HepG2 (cell line): ENCODE measurements around the gene NME2. TPM values are rescaled to one million over a fixed set of nuclear protein-coding genes. Genes with fewer than 3 reads are reported as not detected.

Experiments used
- CENPT ChIP-seq: sonication (generic); formaldehyde crosslinking; IDR thresholded peaks from 2 replicates; pipeline ENCODE4 v1.8.0; 2022; ENCODE audit warnings: low read depth, mild to moderate bottlenecking, moderate library complexity, missing genetic modification reagents
- DNMT3B ChIP-seq: conservative IDR thresholded peaks from 2 replicates; pipeline ENCODE4 v1.6.1; 2016; ENCODE audit warnings: missing biosample characterization, control low read depth
- DRAP1 ChIP-seq: IDR thresholded peaks from 2 replicates; pipeline ENCODE4 v1.6.1; 2016; ENCODE audit warnings: missing genetic modification reagents, missing compliant biosample characterization
- GLI4 ChIP-seq: sonication (generic); formaldehyde crosslinking; IDR thresholded peaks from 2 replicates; pipeline ENCODE4 v1.5.1; 2020; ENCODE audit warnings: missing genetic modification reagents, mild to moderate bottlenecking, moderate library complexity, borderline replicate concordance
- HNRNPK ChIP-seq: fragments of 200-400 bp; formaldehyde crosslinking; IDR thresholded peaks from 2 replicates; pipeline ENCODE4 v1.6.1; 2018; ENCODE audit warnings: low read length, low read depth, moderate library complexity, mild to moderate bottlenecking; ENCODE audit not compliant: poor library complexity, severe bottlenecking
- IKZF4 ChIP-seq: sonication (generic); formaldehyde crosslinking; IDR thresholded peaks from 2 replicates; pipeline ENCODE4 v1.5.1; 2020; ENCODE audit warnings: borderline replicate concordance, mild to moderate bottlenecking, low read depth, missing genetic modification reagents; ENCODE audit errors: not compliant biosample characterization
- MATR3 ChIP-seq: sonication (generic); formaldehyde crosslinking; IDR thresholded peaks from 2 replicates; pipeline ENCODE4 v1.4.0; 2020; ENCODE audit warnings: missing genetic modification reagents
- NCOR1 ChIP-seq: fragments of 200-600 bp; sonication (generic); IDR thresholded peaks from 2 replicates; pipeline ENCODE4 v1.7.0; 2017; ENCODE audit warnings: antibody characterized with exemption, low read length, borderline replicate concordance
- NPAS2 ChIP-seq: sonication (generic); formaldehyde crosslinking; IDR thresholded peaks from 2 replicates; pipeline ENCODE4 v1.8.0; 2022; ENCODE audit warnings: mild to moderate bottlenecking, missing genetic modification reagents, borderline replicate concordance
- REL ChIP-seq: sonication (generic); formaldehyde crosslinking; conservative IDR thresholded peaks from 2 replicates; pipeline ENCODE4 v1.8.0; 2022; ENCODE audit warnings: mild to moderate bottlenecking, missing genetic modification reagents, moderate library complexity
- SKIL ChIP-seq: sonication (generic); formaldehyde crosslinking; IDR thresholded peaks from 2 replicates; pipeline ENCODE4 v1.8.0; 2022; ENCODE audit warnings: missing genetic modification reagents, mild to moderate bottlenecking, moderate library complexity, borderline replicate concordance
- SMYD3 ChIP-seq: sonication (generic); formaldehyde crosslinking; IDR thresholded peaks from 2 replicates; pipeline ENCODE4 v1.8.1; 2023; ENCODE audit warnings: mild to moderate bottlenecking, missing genetic modification reagents
- SP1 ChIP-seq, 2 experiments: fragments of 450-650 bp in 1 of 2; sonication (generic) in 1 of 2; formaldehyde crosslinking in 1 of 2; IDR thresholded peaks; 2 replicates each; pipeline versions ENCODE4 v1.4.0 to v1.6.1; 2016 to 2020; ENCODE audit warnings: missing genetic modification reagents in 1 of 2
- TOPORS ChIP-seq: sonication (generic); formaldehyde crosslinking; IDR thresholded peaks from 2 replicates; pipeline ENCODE4 v1.8.0; 2023; ENCODE audit warnings: mild to moderate bottlenecking, missing genetic modification reagents
- UBTF ChIP-seq: sonication (generic); formaldehyde crosslinking; IDR thresholded peaks from 2 replicates; pipeline ENCODE4 v1.4.0; 2020; ENCODE audit warnings: mild to moderate bottlenecking, missing genetic modification reagents
- ZBTB7B ChIP-seq: sonication (generic); formaldehyde crosslinking; IDR thresholded peaks from 2 replicates; pipeline ENCODE4 v1.4.0; 2020; ENCODE audit warnings: missing genetic modification reagents
- ZFP36 ChIP-seq: fragments of 150-350 bp; IDR thresholded peaks from 2 replicates; pipeline ENCODE4 v1.6.1; 2018; ENCODE audit warnings: borderline replicate concordance, low read length, low read depth; ENCODE audit not compliant: partially characterized antibody
- ZNF256 ChIP-seq: sonication (generic); formaldehyde crosslinking; conservative IDR thresholded peaks from 2 replicates; pipeline ENCODE4 v1.4.0; 2020; ENCODE audit warnings: missing genetic modification reagents
- ZNF512B ChIP-seq: sonication (generic); formaldehyde crosslinking; IDR thresholded peaks from 2 replicates; pipeline ENCODE4 v1.5.1; 2020; ENCODE audit warnings: missing genetic modification reagents, mild to moderate bottlenecking, borderline replicate concordance
- ZNF703 ChIP-seq: sonication (generic); formaldehyde crosslinking; IDR thresholded peaks from 2 replicates; pipeline ENCODE4 v1.5.1; 2020; ENCODE audit warnings: missing genetic modification reagents, mild to moderate bottlenecking, moderate library complexity, borderline replicate concordance
- polyA plus RNA-seq, 8 experiments: library from polyadenylated mRNA; depleted of rRNA in 3 of 8; stranded (reverse) in 7 of 8; unstranded in 1 of 8; fragments of >200 nt; fragmentation: Illumina TruSeq in 4 of 8; extraction: Trizol in 4 of 8; gene quantifications; 2 replicates each; pipeline versions ENCODE4 v1.2.1 to v1.2.3, GENCODE V29; 2011 to 2016; ENCODE audit warnings: low read depth in 4 of 8, missing spikeins in 1 of 8, mixed read lengths in 1 of 8; ENCODE audit not compliant: insufficient read depth in 1 of 8
- total RNA-seq, 5 experiments: library from RNA; depleted of rRNA; stranded (reverse); fragments of >200 nt; fragmentation: Illumina TruSeq; extraction: Trizol; gene quantifications; 2 replicates each; pipeline ENCODE4 v1.2.3, GENCODE V29; 2016; ENCODE audit warnings: low read depth in 1 of 5

NME2 gene
- total and polyA plus RNA-seq, 2 of the 13 experiments (the other 11 are each of a cell fraction or from before 2014, with no cell fraction given) = 790 to 1,213 TPM

GRCh38 chr17:51153210-51154072 lies 12.8 kb upstream of the NME2 start, which contains the start of gene NME1 (continued):
- peak; percentile 74 for TF ChIP-seq SKIL (CRISPR knock-in tag)
- TF ChIP-seq DNMT3B (CRISPR knock-in tag) = peak; percentile 73
- TF ChIP-seq DRAP1 (CRISPR knock-in tag) = peak; percentile 87
- 0 out of 2 replicates have a peak, but pooled peaks have one; percentile 53 for TF ChIP-seq SMYD3 (CRISPR knock-in tag)
- TF ChIP-seq HNRNPK = peak; percentile 44
- TF ChIP-seq UBTF (CRISPR knock-in tag) = peak; percentile 96
- peak; percentile 94 for TF ChIP-seq ZBTB7B (CRISPR knock-in tag)
- peak; percentile 44; the same call in 1 of the 2 replicates for TF ChIP-seq ZNF512B (CRISPR knock-in tag)
- no peak for TF ChIP-seq ZNF703 (CRISPR knock-in tag)
- TF ChIP-seq MATR3 = 0 out of 2 replicates have a peak, but pooled peaks have one; percentile 42
- TF ChIP-seq IKZF4 (CRISPR knock-in tag) = peak; percentile 95
- TF ChIP-seq NPAS2 (CRISPR knock-in tag) = no peak
- TF ChIP-seq SP1 (IDR thresholded peaks at IDR 0.05) = no peak
- peak; percentile 97 for TF ChIP-seq SP1 (CRISPR knock-in tag; IDR thresholded peaks at IDR 0.05)
- peak; percentile 88; the same call in 1 of the 2 replicates for TF ChIP-seq GLI4 (CRISPR knock-in tag)
- peak; percentile 68; the same call in 1 of the 2 replicates for TF ChIP-seq CENPT (CRISPR knock-in tag)
- peak; percentile 94 for TF ChIP-seq TOPORS (CRISPR knock-in tag)
- TF ChIP-seq NCOR1 = peak; percentile 91; the same call in 1 of the 2 replicates
- 0 out of 2 replicates have a peak, but pooled peaks have one; percentile 64 for TF ChIP-seq REL (CRISPR knock-in tag)
- TF ChIP-seq ZNF256 (CRISPR knock-in tag) = peak; percentile 98
- TF ChIP-seq ZFP36 = peak; percentile 55
